PFSK-1 (cell line): ENCODE results near the gene IL1RAPL2.

Experiments
- FOXP2 ChIP-seq: optimal IDR thresholded peaks from 2 replicates; pipeline ENCODE3; 2011; ENCODE audit warnings: borderline replicate concordance, control low read depth, inconsistent platforms; ENCODE audit not compliant: insufficient read depth; ENCODE audit errors: extremely low read length, extremely low read depth
- POLR2AphosphoS5 ChIP-seq: IDR thresholded peaks from 2 replicates; pipeline ENCODE4 v1.6.1; 2012; ENCODE audit warnings: low read depth, mild to moderate bottlenecking, control low read depth, low read length, moderate library complexity
- SIN3A ChIP-seq: IDR thresholded peaks from 2 replicates; pipeline ENCODE4 v1.6.1; 2012; ENCODE audit warnings: mild to moderate bottlenecking, low read length, moderate library complexity, borderline replicate concordance; ENCODE audit not compliant: insufficient read depth
- TAF1 ChIP-seq: IDR thresholded peaks from 2 replicates; pipeline ENCODE4 v1.6.1; 2012; ENCODE audit warnings: low read length, control low read depth, borderline replicate concordance; ENCODE audit not compliant: insufficient read depth
- TF ChIP-seq, protein P1 (sequence below), 2 experiments: IDR thresholded peaks; 2 replicates each; pipeline versions ENCODE4 v1.6.1 to v1.8.0; 2011 to 2012; ENCODE audit warnings: low read depth in 2 of 2, low read length in 2 of 2, control low read depth in 1 of 2, inconsistent platforms in 1 of 2, mild to moderate bottlenecking in 1 of 2, moderate library complexity in 1 of 2; ENCODE audit not compliant: insufficient read depth in 1 of 2

IL1RAPL2 gene

DNA sequence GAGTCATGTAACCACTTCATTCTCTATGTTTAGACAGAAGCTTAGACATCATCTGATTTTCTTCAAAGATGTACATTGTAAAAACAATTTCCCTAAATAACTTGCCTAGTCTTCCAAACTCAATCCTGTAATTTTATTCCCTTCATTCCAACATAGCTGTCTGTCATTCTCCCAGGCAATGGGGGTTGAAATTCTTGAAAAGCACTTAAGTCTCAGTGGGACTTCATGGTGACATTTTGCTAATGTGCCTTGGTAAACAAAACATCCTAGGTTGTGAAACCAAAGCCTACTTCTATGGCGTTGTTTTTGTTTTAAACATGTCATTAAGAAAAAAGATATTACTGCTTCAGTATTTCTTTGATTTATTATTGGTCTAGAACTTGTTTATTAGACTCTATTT, 1134.3 kb downstream of the IL1RAPL2 start:
- TF ChIP-seq, protein P1, sequence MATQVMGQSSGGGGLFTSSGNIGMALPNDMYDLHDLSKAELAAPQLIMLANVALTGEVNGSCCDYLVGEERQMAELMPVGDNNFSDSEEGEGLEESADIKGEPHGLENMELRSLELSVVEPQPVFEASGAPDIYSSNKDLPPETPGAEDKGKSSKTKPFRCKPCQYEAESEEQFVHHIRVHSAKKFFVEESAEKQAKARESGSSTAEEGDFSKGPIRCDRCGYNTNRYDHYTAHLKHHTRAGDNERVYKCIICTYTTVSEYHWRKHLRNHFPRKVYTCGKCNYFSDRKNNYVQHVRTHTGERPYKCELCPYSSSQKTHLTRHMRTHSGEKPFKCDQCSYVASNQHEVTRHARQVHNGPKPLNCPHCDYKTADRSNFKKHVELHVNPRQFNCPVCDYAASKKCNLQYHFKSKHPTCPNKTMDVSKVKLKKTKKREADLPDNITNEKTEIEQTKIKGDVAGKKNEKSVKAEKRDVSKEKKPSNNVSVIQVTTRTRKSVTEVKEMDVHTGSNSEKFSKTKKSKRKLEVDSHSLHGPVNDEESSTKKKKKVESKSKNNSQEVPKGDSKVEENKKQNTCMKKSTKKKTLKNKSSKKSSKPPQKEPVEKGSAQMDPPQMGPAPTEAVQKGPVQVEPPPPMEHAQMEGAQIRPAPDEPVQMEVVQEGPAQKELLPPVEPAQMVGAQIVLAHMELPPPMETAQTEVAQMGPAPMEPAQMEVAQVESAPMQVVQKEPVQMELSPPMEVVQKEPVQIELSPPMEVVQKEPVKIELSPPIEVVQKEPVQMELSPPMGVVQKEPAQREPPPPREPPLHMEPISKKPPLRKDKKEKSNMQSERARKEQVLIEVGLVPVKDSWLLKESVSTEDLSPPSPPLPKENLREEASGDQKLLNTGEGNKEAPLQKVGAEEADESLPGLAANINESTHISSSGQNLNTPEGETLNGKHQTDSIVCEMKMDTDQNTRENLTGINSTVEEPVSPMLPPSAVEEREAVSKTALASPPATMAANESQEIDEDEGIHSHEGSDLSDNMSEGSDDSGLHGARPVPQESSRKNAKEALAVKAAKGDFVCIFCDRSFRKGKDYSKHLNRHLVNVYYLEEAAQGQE (IDR thresholded peaks at IDR 0.05; ENCODE audit: insufficient read depth in 1 of 2, low read depth in 2 of 2, low read length in 2 of 2) = no peak
- TF ChIP-seq TAF1 (no peak), SIN3A (no peak)

DNA sequence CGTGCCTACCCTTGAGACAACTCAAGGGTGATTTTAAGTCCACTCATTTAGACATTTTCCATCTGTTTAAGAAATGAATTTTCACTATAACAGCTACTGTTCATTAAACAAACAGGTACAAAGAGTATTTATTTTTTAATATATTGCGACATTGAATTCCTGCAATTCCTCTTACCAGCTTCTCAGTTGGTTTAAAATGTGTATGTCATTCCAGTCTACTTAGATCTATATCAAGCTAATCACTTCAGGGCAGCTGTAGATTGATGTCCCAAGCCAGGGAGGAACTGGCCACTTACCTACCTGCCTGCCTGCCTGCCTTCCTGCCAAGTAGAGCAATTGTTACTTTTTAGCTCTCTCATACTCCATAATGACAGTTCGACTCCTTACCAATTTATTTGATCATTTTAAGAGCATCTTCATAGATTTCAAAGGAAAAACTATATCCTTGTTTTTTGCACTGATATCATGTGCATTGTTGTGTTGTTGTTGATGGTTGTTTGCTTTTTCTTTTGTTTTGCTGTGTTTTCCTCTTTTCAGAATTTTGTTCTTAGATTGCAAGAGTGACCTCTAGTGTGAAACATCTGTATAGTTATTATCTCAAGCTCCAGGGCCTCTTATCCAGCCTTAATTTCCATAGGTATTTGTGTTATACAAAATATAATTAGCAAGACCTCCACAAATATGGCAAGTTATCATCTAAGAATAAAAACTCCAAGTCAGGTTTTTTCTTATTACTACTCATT, 1135.5 kb downstream of the IL1RAPL2 start:
- TF ChIP-seq POLR2AphosphoS5 = no peak
- TF ChIP-seq, protein P1 (IDR thresholded peaks at IDR 0.05; ENCODE audit: insufficient read depth in 1 of 2, low read depth in 2 of 2, low read length in 2 of 2) = no peak
- TF ChIP-seq FOXP2 = no peak
- no peak for TF ChIP-seq TAF1
- no peak for TF ChIP-seq SIN3A

DNA sequence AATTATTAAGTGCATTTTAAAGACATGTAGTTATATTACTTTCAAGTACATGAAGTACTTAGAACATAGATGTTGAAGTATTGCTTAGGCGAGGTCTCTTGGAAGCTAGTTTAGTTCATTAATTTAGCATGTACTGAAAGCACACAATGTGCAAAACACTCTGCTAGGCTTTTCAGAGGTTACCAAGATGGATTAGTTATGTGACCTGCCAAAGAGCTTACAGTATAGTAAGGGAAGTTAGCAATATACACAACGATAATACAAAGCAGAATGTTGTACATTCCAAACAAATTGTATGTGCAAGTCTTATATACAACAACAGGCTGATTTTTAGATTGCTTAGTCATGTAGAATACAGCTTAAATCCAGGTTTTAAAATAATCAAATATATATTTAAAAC, 1137.9 kb downstream of the IL1RAPL2 start:
- TF ChIP-seq, protein P1 (IDR thresholded peaks at IDR 0.05; ENCODE audit: insufficient read depth in 1 of 2, low read depth in 2 of 2, low read length in 2 of 2) = no peak
- TF ChIP-seq TAF1 (no peak), SIN3A (no peak), POLR2AphosphoS5 (no peak), FOXP2 (no peak)

DNA sequence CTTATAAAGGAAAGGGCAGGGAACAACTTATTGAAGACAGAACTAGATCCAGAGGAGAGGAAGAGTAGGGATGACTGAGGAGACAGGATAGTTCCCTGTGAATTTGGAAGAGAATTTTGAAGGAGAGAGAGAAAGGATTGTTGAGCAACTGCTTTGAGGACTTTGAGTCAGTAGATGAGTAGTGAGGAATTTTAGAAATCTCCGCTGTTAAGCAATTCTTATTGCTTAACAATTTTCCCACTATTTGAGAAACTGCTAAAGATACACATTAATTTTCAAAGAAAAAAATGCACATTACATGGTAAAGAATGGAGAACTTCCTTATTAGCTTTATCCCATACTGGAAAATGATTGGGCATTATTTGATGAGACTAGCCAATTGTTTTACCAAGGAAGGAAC, 1140.0 kb downstream of the IL1RAPL2 start:
- TF ChIP-seq SIN3A = no peak
- no peak for TF ChIP-seq TAF1
- TF ChIP-seq FOXP2 = no peak
- no peak for TF ChIP-seq POLR2AphosphoS5
- TF ChIP-seq, protein P1 (IDR thresholded peaks at IDR 0.05; ENCODE audit: insufficient read depth in 1 of 2, low read depth in 2 of 2, low read length in 2 of 2) = no peak

DNA sequence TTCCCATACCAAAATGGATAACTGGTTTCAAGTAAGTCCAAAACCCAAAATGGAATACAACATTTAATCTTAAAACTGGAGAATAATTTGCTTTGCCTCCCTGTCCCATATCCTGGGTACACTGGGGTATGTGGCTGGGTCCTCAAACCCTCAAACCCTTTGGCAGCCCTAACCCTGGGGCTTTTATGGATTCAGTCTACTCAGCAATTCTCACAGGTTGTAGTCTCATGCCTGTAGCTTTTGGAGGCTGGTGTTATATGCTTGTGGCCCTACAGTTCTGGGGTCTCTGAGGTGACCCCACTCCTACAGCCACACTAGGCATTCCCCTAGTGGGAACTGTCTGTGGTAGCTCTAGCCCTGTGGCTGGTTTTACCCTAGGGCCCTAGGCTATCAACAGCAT, 1145.8 kb downstream of the IL1RAPL2 start:
- TF ChIP-seq TAF1 (no peak), POLR2AphosphoS5 (no peak), FOXP2 (no peak), SIN3A (no peak)
- TF ChIP-seq, protein P1 (IDR thresholded peaks at IDR 0.05; ENCODE audit: insufficient read depth in 1 of 2, low read depth in 2 of 2, low read length in 2 of 2) = no peak
